HEK293T (cell line): Measurements from ENCODE around the gene MKI67.

Experiments used
- ARNT ChIP-seq: fragments of 450-650 bp; IDR thresholded peaks from 2 replicates; pipeline ENCODE4 v1.6.1; 2017; ENCODE audit warnings: mild to moderate bottlenecking
- PKNOX1 ChIP-seq: fragments of 450-650 bp; IDR thresholded peaks from 2 replicates; pipeline ENCODE4 v1.6.1; 2016
- SP1 ChIP-seq: fragments of 450-650 bp; IDR thresholded peaks from 2 replicates; pipeline ENCODE4 v1.6.1; 2017

- no peak for TF ChIP-seq ARNT
- no peak for TF ChIP-seq PKNOX1
- TF ChIP-seq SP1 = no peak
Measured at GRCh38 chr10:128081720-128082119, 44.5 kb downstream of the MKI67 start.
